Measurements from ENCODE around the gene FASN.

Gene FASN

DNA sequence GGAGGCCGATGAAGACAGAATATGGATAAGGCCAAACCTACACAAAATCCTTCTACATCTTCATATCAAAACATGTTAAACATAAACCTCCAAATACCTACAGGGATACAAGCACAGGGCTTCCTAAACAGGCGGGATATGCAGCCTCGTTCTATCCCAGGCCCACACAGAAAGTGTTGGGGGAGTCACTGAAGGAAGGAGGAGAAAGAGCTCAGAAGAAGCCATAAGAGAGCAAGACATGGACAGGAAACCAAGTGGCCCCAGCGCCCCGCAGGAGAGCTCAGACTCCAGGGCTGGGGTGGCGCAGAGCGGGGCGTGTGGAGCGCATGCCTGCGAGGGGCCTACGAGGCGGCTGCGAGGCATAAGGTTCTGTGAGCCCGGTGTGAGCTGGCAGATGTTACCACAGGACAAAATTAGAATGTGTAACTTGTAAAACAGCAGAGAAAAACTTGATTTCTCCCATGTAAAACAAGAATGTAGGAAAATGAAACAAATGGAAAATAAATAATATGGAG lies 11.0 kb upstream of the FASN start:
- ATAC-seq = no peak

GRCh38 chr17:82108496-82108945 lies 10.5 kb upstream of the FASN start:
- H3K36me3 Mint-ChIP-seq = peaks cover 14% of the 10 kb centered on the region
- H3K27ac Mint-ChIP-seq = peak overlapping the region; percentile 14
- ATAC-seq (no peak), DNase-seq (ENCODE audit: low spot score in 2 of 2) (no peak)
- no peaks in the 10 kb centered on the region for H3K9me3 Mint-ChIP-seq
- peak overlapping the region; percentile 6 for H3K4me3 Mint-ChIP-seq
- H3K4me1 Mint-ChIP-seq = peaks cover 14% of the 10 kb centered on the region

More for the DNA sequence above, 11.0 kb upstream of the FASN start:
- Mint-ChIP-seq H3K4me1 (peaks cover 14% of the 10 kb centered on the region), H3K27ac (no peak overlapping the region), H3K4me3 (no peak overlapping the region), H3K9me3 (no peaks in the 10 kb centered on the region), H3K36me3 (peaks cover 14% of the 10 kb centered on the region)
- DNase-seq (ENCODE audit: low spot score in 2 of 2) = no peak

DNA sequence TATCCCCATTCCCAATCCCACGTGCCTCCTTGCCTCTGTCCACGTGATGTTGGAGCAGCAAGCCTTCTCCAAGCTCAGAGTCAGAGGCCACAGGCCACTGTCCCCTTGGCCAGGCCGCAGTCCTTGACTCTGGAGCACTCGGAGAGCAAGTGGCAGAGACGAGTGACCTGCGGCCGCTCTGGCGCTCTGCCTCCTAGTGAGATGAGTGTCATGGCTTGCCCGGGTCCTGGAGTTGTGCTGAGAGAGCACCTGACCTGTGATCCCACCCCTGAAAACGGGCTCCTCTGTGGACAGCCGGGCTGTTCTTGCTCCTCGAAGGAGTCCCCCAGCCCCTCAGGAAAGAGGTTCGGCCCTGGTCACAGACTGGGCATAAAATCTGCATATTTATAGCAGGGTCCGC lies 10.0 kb upstream of the FASN start:
- H3K4me3 Mint-ChIP-seq = peak overlapping the region; percentile 6
- H3K4me1 Mint-ChIP-seq = peaks cover 14% of the 10 kb centered on the region
- no peak for DNase-seq (ENCODE audit: low spot score in 2 of 2)
- H3K36me3 Mint-ChIP-seq = peaks cover 14% of the 10 kb centered on the region
- ATAC-seq = no peak
- H3K9me3 Mint-ChIP-seq = no peaks in the 10 kb centered on the region
- peak overlapping the region; percentile 14 for H3K27ac Mint-ChIP-seq

- Mint-ChIP-seq H3K4me1 (peaks cover 14% of the 10 kb centered on the region), H3K36me3 (peaks cover 14% of the 10 kb centered on the region), H3K9me3 (no peaks in the 10 kb centered on the region), H3K27ac (peak overlapping the region; percentile 14), H3K4me3 (peak overlapping the region; percentile 6)
- DNase-seq (ENCODE audit: low spot score in 2 of 2) = no peak
- no peak for ATAC-seq
Observed at GRCh38 chr17:82107341-82107860, 9.4 kb upstream of the FASN start.

DNA sequence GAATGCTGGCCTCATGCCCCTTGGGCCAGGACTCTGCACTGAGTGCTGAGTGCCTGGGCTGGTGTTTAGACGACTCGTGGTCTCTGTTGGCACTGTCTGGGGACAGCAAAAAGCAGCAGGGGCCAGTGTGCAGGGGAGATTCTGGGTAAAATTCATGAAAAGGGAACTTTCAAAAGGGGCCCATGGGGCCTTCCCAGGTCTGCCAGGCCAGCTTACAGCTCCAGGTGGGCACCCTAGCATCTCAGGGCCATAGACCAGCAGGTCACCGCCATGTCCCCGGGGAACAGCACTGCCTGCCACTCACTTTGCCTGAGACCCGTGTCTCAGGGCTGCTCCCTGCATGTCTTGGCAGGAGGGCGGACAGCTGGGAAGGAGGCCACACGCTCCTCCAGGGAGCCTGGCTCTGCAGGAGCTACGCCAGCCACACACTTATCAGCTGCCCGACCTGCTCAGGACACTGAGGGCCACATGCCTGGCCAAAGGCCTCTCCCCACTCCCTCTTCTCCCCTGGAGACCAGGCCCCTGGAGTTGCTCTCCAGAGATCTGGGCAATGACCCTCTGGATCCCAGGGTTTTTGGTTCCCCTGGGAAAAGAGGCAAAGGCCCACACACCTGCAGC lies 8.8 kb upstream of the FASN start:
- ATAC-seq (no peak), DNase-seq (ENCODE audit: low spot score in 2 of 2) (no peak)
- peaks cover 14% of the 10 kb centered on the region for H3K36me3 Mint-ChIP-seq
- peak overlapping the region; percentile 86 for H3K4me3 Mint-ChIP-seq
- peak overlapping the region; percentile 96 for H3K27ac Mint-ChIP-seq
- H3K9me3 Mint-ChIP-seq = no peaks in the 10 kb centered on the region
- H3K4me1 Mint-ChIP-seq = peaks cover 14% of the 10 kb centered on the region

DNA sequence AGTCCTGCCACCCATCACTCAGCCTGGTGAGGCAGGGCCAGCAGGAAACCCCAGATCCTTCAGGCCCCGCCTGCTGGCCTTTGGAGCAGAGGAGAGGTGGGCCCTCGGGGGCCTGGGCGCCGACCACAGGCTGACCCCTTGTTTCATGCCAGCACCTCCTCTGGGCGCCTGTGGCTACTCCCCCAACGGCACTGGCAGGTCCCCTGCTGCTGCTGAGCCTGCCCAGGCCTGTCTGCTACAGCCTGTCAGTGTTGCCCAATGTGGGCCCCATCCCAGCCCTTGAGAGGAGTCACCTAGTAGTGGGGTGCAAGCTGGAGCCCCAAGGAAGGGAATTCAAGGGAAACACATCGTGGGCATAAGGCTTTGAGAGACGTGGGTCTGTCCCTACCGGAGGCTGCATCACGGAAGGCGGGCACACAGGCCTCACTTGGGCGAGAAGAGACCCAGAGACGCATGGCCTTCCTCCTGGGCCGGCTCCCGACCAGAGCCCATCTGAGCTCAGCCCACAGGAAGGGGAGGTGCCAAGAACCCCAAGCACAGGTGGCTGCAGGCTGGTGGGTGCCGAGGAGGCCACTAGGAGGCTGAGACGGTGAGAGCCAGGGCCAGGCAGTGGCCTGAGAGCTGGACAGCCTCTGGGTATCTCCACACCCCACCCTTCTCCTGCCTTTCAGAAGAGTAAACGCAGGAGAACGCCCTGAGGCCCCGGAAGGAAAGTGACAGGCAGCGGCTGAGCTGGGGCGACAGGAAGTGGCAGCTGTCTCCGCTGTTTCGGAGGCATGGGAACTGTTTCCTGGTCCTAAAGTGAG lies 8.0 kb upstream of the FASN start:
- H3K36me3 Mint-ChIP-seq = peaks cover 14% of the 10 kb centered on the region
- H3K4me1 Mint-ChIP-seq = peaks cover 14% of the 10 kb centered on the region
- peak overlapping the region; percentile 96 for H3K27ac Mint-ChIP-seq
- peak; percentile 91 for ATAC-seq
- H3K4me3 Mint-ChIP-seq = peak overlapping the region; percentile 86
- DNase-seq (ENCODE audit: low spot score in 2 of 2) = peak; percentile 40 to 84
- H3K9me3 Mint-ChIP-seq = no peaks in the 10 kb centered on the region

GRCh38 chr17:82105417-82105881 lies 7.4 kb upstream of the FASN start:
- H3K4me3 Mint-ChIP-seq = peak overlapping the region; percentile 86
- DNase-seq (ENCODE audit: low spot score in 2 of 2) (no peak), ATAC-seq (no peak)
- H3K36me3 Mint-ChIP-seq = peaks cover 11% of the 10 kb centered on the region
- peak overlapping the region; percentile 96 for H3K27ac Mint-ChIP-seq
- H3K9me3 Mint-ChIP-seq = no peaks in the 10 kb centered on the region
- H3K4me1 Mint-ChIP-seq = peaks cover 14% of the 10 kb centered on the region

- Mint-ChIP-seq H3K9me3 (no peaks in the 10 kb centered on the region), H3K4me1 (peaks cover 14% of the 10 kb centered on the region), H3K4me3 (peak overlapping the region; percentile 86), H3K27ac (peak overlapping the region; percentile 96), H3K36me3 (peaks cover 9% of the 10 kb centered on the region)
- DNase-seq (ENCODE audit: low spot score in 2 of 2) (no peak), ATAC-seq (no peak)
Observed at GRCh38 chr17:82104797-82105416, 6.9 kb upstream of the FASN start.

DNA sequence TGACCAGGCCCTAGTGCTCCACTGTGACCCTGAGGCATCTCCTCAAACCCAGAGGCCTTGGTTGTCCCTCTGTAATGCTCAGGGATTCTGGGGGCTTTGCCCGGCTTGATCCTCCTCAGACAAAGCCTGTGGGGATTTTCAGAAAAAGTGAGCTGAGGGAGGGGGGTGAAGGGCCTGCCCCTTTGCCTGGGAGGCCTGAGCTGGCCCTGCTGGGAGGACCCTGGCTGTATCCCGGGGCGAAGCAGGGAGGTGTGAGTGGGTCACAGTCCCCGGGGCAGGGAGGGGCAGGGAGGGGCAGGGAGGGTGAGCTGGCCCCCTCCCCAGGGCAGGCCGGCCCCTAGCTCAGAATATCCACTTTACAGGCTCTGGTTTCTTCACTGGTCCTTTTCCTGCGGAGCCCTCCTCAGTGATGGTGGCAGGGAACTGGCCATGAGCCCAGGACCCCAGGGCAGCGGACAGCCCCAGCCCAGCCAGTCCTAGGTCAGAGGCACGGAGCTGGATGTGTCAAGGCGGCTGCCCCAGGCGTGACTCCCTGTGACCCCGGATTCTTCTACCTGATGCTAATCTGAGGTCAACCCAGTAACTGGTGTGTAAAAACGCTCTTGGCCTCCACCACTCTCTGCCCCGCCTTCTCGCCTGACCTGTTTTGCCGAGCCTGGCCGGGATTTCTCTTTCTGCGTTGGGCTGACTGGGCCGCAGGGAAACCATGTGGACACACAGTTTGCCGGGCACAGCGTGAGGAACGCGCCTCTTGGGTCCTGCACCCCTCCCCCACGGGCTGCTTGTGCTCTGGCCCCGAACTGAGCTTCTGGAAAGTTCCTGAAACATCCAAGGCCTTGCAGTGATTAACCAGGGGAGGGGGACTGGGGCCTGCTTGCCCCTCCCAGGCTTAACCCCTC lies 5.8 kb upstream of the FASN start:
- no peaks in the 10 kb centered on the region for H3K9me3 Mint-ChIP-seq
- H3K4me3 Mint-ChIP-seq = no peak overlapping the region
- H3K4me1 Mint-ChIP-seq = peaks cover 21% of the 10 kb centered on the region
- H3K36me3 Mint-ChIP-seq = peaks cover 16% of the 10 kb centered on the region
- no peak for DNase-seq (ENCODE audit: low spot score in 2 of 2)
- ATAC-seq = no peak
- H3K27ac Mint-ChIP-seq = no peak overlapping the region

- peaks cover 21% of the 10 kb centered on the region for H3K4me1 Mint-ChIP-seq
- peaks cover 17% of the 10 kb centered on the region for H3K36me3 Mint-ChIP-seq
- peak overlapping the region; percentile 52 for H3K27ac Mint-ChIP-seq
Observed at GRCh38 chr17:82101767-82102679, 4.0 kb upstream of the FASN start.

GRCh38 chr17:82101301-82101715 lies 3.3 kb upstream of the FASN start:
- no peak for DNase-seq (ENCODE audit: low spot score in 2 of 2)
- peaks cover 21% of the 10 kb centered on the region for H3K36me3 Mint-ChIP-seq
- H3K9me3 Mint-ChIP-seq = no peaks in the 10 kb centered on the region
- peak overlapping the region; percentile 52 for H3K27ac Mint-ChIP-seq
- no peak for ATAC-seq
- H3K4me3 Mint-ChIP-seq = peak overlapping the region; percentile 77
- peaks cover 18% of the 10 kb centered on the region for H3K4me1 Mint-ChIP-seq

More at GRCh38 chr17:82101767-82102679, 4.0 kb upstream of the FASN start:
- Mint-ChIP-seq H3K9me3 (no peaks in the 10 kb centered on the region), H3K4me3 (no peak overlapping the region)
- no peak for ATAC-seq
- no peak for DNase-seq (ENCODE audit: low spot score in 2 of 2)

DNA sequence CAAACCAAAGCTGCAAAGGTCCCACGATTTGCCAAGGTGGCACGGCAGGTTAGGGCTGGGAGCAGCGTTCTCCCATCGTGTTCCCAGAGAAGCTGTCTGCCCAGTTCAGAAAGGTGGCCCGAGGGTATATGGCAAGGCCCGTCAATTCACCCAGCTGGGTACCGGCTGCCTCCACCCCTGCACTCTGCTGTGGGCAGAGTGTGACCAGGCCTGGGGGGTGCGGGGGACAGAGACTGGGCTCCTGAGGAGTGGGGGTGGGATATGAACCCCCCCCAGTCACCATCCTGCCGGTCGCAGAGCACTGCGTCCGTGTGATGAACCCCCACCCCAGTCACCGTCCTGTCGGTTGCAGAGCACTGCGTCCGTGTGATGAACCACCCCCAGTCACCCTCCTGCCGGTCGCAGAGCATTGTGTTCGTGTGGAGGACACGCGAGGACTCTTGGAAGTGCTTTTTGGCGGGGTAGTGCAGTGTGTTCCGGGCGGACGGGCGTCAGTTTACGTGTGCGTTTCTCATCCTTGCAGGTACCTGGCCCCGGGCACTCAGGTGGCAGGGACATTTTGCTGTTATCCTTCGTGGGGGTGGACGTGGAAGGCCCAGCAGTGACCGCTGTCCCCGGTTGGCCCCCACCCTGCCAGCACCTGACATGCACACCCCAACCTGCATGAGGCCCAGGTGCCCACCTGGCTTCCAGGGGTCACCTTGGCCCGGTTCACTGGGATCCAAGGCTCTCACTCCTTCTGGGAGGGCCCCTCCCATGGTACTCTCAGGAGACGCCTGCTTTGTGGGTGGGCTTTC lies 2.7 kb upstream of the FASN start:
- Mint-ChIP-seq H3K4me3 (peak overlapping the region; percentile 77), H3K27ac (no peak overlapping the region), H3K36me3 (peaks cover 21% of the 10 kb centered on the region), H3K4me1 (peaks cover 18% of the 10 kb centered on the region), H3K9me3 (no peaks in the 10 kb centered on the region)
- DNase-seq (ENCODE audit: low spot score in 2 of 2) (no peak), ATAC-seq (no peak)

Data from stimulated activated effector memory CD8-positive, alpha-beta T cell treated with anti-CD3 and anti-CD28 coated beads, Interleukin-12 subunit alpha, Interleukin-12 subunit beta, amount 100 ng/mL, for 72 hours (primary cell).